K562 (cell line): ENCODE results near the gene NAE1. TPM values are rescaled to one million over a fixed set of nuclear protein-coding genes. Genes with fewer than 3 reads are reported as not detected.
A peak's percentile ranks its signal among the peaks of the same experiment; 100 is the strongest.

ENCODE experiments used
- ATAC-seq: fragments of 200-7000 bp; cut with Tn5 transposase; 3 replicates; pipeline ENCODE4 v1.9.1; 2020; ENCODE audit warnings: moderate library complexity
- BruUV-seq: library from RNA; stranded (reverse); fragments of 400-500 nt; replicated peaks from 2 replicates; lab custom pipeline; 2021; lab: Mats Ljungman, UMichigan
- CTCF ChIA-PET: fragments of 300-600 bp; formaldehyde crosslinking; extraction: SDS; loops from one replicate; lab custom pipeline; 2021; ENCODE audit warnings: low intra/inter-chr PET ratio; lab: Yijun Ruan, JAX
- POLR2A ChIA-PET: fragments of 300-600, 350-650 bp; sonication (Branson Sonifier 250); formaldehyde crosslinking; extraction: SDS; loops from one replicate; lab custom pipeline; 2021; ENCODE audit warnings: antibody characterized with exemption, inconsistent platforms; lab: Yijun Ruan, JAX
- DNase-seq, 4 experiments: peaks; one replicate each; pipeline versions ENCODE4 v3.0.0 to v3.0.0-alpha.2; 2011 to 2018; ENCODE audit warnings: low spot score in 3 of 4, mixed read lengths in 3 of 4; ENCODE audit errors: extremely low read depth in 1 of 4
- FAIRE-seq: peaks from 2 replicates; lab custom pipeline; 2011; peaks lifted over from hg19 to GRCh38; lab: Jason Lieb, UNC
- H2AFZ ChIP-seq: 2 replicates; pipeline ENCODE4 v1.6.0; 2011; ENCODE audit warnings: low read depth, low read length, control low read depth, inconsistent platforms
- H3K27ac ChIP-seq: fragments of 200-600 bp; 3 replicates; pipeline ENCODE4 v1.8.0; 2011; ENCODE audit warnings: low read depth, mild to moderate bottlenecking, control low read depth, inconsistent platforms, low read length, moderate library complexity, mixed read lengths; ENCODE audit errors: extremely low read depth
- H3K27me3 ChIP-seq, 2 experiments: fragments of 300-600 bp in 1 of 2; 2 replicates in 1 of 2; 3 replicates in 1 of 2; pipeline versions ENCODE4 v1.6.0 to v1.8.0; 2011; ENCODE audit warnings: inconsistent platforms in 2 of 2, low read length in 2 of 2, mild to moderate bottlenecking in 1 of 2, mixed read lengths in 1 of 2, moderate library complexity in 1 of 2; ENCODE audit not compliant: control insufficient read depth in 2 of 2, insufficient read depth in 2 of 2
- H3K36me3 ChIP-seq: fragments of 300-600 bp; 3 replicates; pipeline ENCODE4 v1.8.0; 2011; ENCODE audit warnings: mild to moderate bottlenecking, low read length, inconsistent platforms; ENCODE audit not compliant: control insufficient read depth, insufficient read depth
- H3K4me1 ChIP-seq, 2 experiments: fragments of 200-600 bp in 1 of 2; replicated peaks in 1 of 2; 2 replicates in 1 of 2; 3 replicates in 1 of 2; pipeline versions ENCODE4 v1.5.1 to v1.8.0; 2011; ENCODE audit warnings: inconsistent platforms in 2 of 2, low read length in 2 of 2, mild to moderate bottlenecking in 1 of 2, mixed read lengths in 1 of 2, moderate library complexity in 1 of 2; ENCODE audit not compliant: control insufficient read depth in 2 of 2, insufficient read depth in 2 of 2
- H3K4me2 ChIP-seq: 2 replicates; pipeline ENCODE4 v1.6.1; 2011; ENCODE audit warnings: low read length, control low read depth, inconsistent platforms, mixed read lengths; ENCODE audit not compliant: insufficient read depth
- H3K4me3 ChIP-seq: fragments of 200-600 bp; sonication (generic), shearing (Covaris generic); 2 replicates; pipeline ENCODE4 v1.5.1; 2016; ENCODE audit warnings: control low read depth, inconsistent platforms
- H3K79me2 ChIP-seq: fragments of 200-600 bp; 3 replicates; pipeline ENCODE4 v1.8.0; 2011; ENCODE audit warnings: low read length, inconsistent platforms; ENCODE audit not compliant: control insufficient read depth, insufficient read depth
- H3K9ac ChIP-seq, 2 experiments: 2 replicates each; pipeline versions ENCODE4 v1.6.0 to v1.6.1; 2011; ENCODE audit warnings: low read depth in 2 of 2, low read length in 2 of 2, control low read depth in 1 of 2, inconsistent platforms in 1 of 2, mild to moderate bottlenecking in 1 of 2, mixed read lengths in 1 of 2; ENCODE audit not compliant: insufficient read depth in 1 of 2
- H3K9me1 ChIP-seq: one replicate; pipeline ENCODE4 v1.6.0; 2011; ENCODE audit warnings: inconsistent platforms, mild to moderate bottlenecking, low read length, moderate library complexity; ENCODE audit not compliant: control insufficient read depth, insufficient read depth
- H3K9me3 ChIP-seq: replicated peaks from 2 replicates; pipeline ENCODE4 v1.5.1; 2011; ENCODE audit warnings: low read depth, low read length, inconsistent platforms; ENCODE audit not compliant: control insufficient read depth, insufficient read depth
- H4K20me1 ChIP-seq: replicated peaks from 2 replicates; pipeline ENCODE4 v1.6.1; 2011; ENCODE audit warnings: low read length, inconsistent platforms, mixed read lengths; ENCODE audit not compliant: control insufficient read depth, insufficient read depth
- CBFB ChIP-seq: sonication (generic); formaldehyde crosslinking; IDR thresholded peaks from 2 replicates; pipeline ENCODE4 v1.4.0; 2020; ENCODE audit warnings: mild to moderate bottlenecking, missing genetic modification reagents
- CREB3L1 ChIP-seq: fragments of 450-650 bp; IDR thresholded peaks from 2 replicates; pipeline ENCODE4 v1.6.1; 2014; ENCODE audit warnings: low read depth, mild to moderate bottlenecking, moderate library complexity, borderline replicate concordance
- GTF2E2 ChIP-seq: fragments of 200-800 bp; sonication (Bioruptor generic); IDR thresholded peaks from 2 replicates; pipeline ENCODE4 v1.6.1; 2016; ENCODE audit warnings: missing genetic modification characterization, missing compliant biosample characterization
- KAT7 ChIP-seq: sonication (generic); formaldehyde crosslinking; IDR thresholded peaks from 2 replicates; pipeline ENCODE4 v1.8.0; 2022; ENCODE audit warnings: missing genetic modification reagents, mild to moderate bottlenecking, borderline replicate concordance
- MAFK ChIP-seq: IDR thresholded peaks from 2 replicates; pipeline ENCODE4 v1.6.1; 2011; ENCODE audit warnings: low read length, improper control_type of control experiment
- MCM5 ChIP-seq: fragments of 450-650 bp; IDR thresholded peaks from 2 replicates; pipeline ENCODE4 v1.6.1; 2016; ENCODE audit warnings: low read depth
- SMARCA5 ChIP-seq: fragments of 450-650 bp; IDR thresholded peaks from 2 replicates; pipeline ENCODE4 v1.6.1; 2016
- TRIM25 ChIP-seq: fragments of 450-650 bp; IDR thresholded peaks from 2 replicates; pipeline ENCODE4 v1.7.0; 2016; ENCODE audit warnings: borderline replicate concordance
- ZNF184 ChIP-seq: sonication (generic); formaldehyde crosslinking; IDR thresholded peaks from 2 replicates; pipeline ENCODE4 v1.5.0; 2020; ENCODE audit warnings: missing genetic modification reagents
- ZNF23 ChIP-seq: fragments of 250-450 bp; sonication (Bioruptor Pico); IDR thresholded peaks from 2 replicates; pipeline ENCODE4 v1.4.0; 2020; ENCODE audit warnings: mild to moderate bottlenecking
- ZNF24 ChIP-seq: fragments of 450-650 bp; IDR thresholded peaks from 2 replicates; pipeline ENCODE4 v1.6.1; 2016
- ZNF311 ChIP-seq: fragments of 250-450 bp; sonication (Bioruptor Pico); IDR thresholded peaks from 2 replicates; pipeline ENCODE4 v1.4.0; 2020; ENCODE audit warnings: mild to moderate bottlenecking, moderate library complexity
- WGBS: fragments of 100-300 bp; shearing (Covaris generic); methylation state at CpG from one replicate; pipeline ENCODE4 v1.1.6; 2016; ENCODE audit warnings: low coverage, mixed read lengths; ENCODE audit not compliant: insufficient coverage; ENCODE audit errors: missing lambda C conversion rate; 5-methylcytosine and 5-hydroxymethylcytosine counted together
- in situ Hi-C: fragments of 300-500 bp; cut with MboI; formaldehyde crosslinking; loops from 4 replicates; pipeline ENCODE4 v1.15.0; 2018; ENCODE audit warnings: inconsistent platforms, mixed read lengths
- intact Hi-C: fragments of 100-400 bp; cut with micrococcal nuclease; formaldehyde crosslinking; loops from 2 replicates; pipeline ENCODE4 v1.14.2; 2022
- polyA plus RNA-seq, 8 experiments: library from polyadenylated mRNA; depleted of rRNA in 4 of 8; stranded (reverse) in 5 of 8; unstranded in 3 of 8; fragments of >200 nt; fragmentation: Nextera tagmentation in 2 of 8; fragmentation: Illumina TruSeq in 1 of 8; extraction: Ambion mirVana in 2 of 8; extraction: Trizol in 1 of 8; gene quantifications; 2 replicates each; pipeline versions ENCODE4 v1.2.1 to v1.2.3, GENCODE V29; 2011 to 2014; ENCODE audit warnings: inconsistent platforms in 1 of 8, missing spikeins in 1 of 8
- total RNA-seq, 7 experiments: library from RNA; depleted of rRNA in 6 of 7; stranded (reverse); fragments of >200 nt in 6 of 7; fragmentation: Illumina TruSeq in 2 of 7; extraction: Trizol in 2 of 7; gene quantifications; 2 replicates each; pipeline versions ENCODE4 v1.2.1 to v1.2.3, GENCODE V29; 2011 to 2021; ENCODE audit warnings: low replicate concordance in 1 of 7
- TF ChIP-seq, protein P1 (sequence below), 2 experiments: fragments of 450-650 bp; IDR thresholded peaks; 2 replicates each; pipeline ENCODE4 v1.6.1; 2018; ENCODE audit warnings: mild to moderate bottlenecking in 2 of 2, low read depth in 1 of 2; ENCODE audit not compliant: partially characterized antibody in 2 of 2

The NAE1 gene
- total and polyA plus RNA-seq, 9 of the 15 experiments (the other 6 are each of a cell fraction or from before 2014, with no cell fraction given): 165 to 294 (median 230) TPM

- TF ChIP-seq ZNF24: peak; percentile 51; the same call in 1 of the 2 replicates
- TF ChIP-seq, protein P1, sequence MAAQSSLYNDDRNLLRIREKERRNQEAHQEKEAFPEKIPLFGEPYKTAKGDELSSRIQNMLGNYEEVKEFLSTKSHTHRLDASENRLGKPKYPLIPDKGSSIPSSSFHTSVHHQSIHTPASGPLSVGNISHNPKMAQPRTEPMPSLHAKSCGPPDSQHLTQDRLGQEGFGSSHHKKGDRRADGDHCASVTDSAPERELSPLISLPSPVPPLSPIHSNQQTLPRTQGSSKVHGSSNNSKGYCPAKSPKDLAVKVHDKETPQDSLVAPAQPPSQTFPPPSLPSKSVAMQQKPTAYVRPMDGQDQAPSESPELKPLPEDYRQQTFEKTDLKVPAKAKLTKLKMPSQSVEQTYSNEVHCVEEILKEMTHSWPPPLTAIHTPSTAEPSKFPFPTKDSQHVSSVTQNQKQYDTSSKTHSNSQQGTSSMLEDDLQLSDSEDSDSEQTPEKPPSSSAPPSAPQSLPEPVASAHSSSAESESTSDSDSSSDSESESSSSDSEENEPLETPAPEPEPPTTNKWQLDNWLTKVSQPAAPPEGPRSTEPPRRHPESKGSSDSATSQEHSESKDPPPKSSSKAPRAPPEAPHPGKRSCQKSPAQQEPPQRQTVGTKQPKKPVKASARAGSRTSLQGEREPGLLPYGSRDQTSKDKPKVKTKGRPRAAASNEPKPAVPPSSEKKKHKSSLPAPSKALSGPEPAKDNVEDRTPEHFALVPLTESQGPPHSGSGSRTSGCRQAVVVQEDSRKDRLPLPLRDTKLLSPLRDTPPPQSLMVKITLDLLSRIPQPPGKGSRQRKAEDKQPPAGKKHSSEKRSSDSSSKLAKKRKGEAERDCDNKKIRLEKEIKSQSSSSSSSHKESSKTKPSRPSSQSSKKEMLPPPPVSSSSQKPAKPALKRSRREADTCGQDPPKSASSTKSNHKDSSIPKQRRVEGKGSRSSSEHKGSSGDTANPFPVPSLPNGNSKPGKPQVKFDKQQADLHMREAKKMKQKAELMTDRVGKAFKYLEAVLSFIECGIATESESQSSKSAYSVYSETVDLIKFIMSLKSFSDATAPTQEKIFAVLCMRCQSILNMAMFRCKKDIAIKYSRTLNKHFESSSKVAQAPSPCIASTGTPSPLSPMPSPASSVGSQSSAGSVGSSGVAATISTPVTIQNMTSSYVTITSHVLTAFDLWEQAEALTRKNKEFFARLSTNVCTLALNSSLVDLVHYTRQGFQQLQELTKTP (IDR thresholded peaks at IDR 0.05; ENCODE audit: low read depth in 1 of 2, partially characterized antibody in 2 of 2): peak; percentile 11 to 38
- TF ChIP-seq MAFK: 0 out of 2 replicates have a peak, but pooled peaks have one; percentile 42
- peak; percentile 91 for TF ChIP-seq CBFB (CRISPR knock-in tag)
These were observed 42.3 kb upstream of the NAE1 start (continued) for GRCh38 chr16:66872943-66873684.

- POLR2A ChIA-PET: interaction anchor here (0.6 to 1.2 kb wide), 7 partner anchors 9 to 466 kb away, joined by 3 to 4 read pairs (median 3); no protein-coding TSS in a partner anchor
- BruUV-seq: no TSS peak
- ATAC-seq (no peak), DNase-seq (no peak), FAIRE-seq (no peak)
- H3K9ac ChIP-seq: peak overlapping the region; percentile 66 to 88; a peak in 3 of 4 replicates
- peak overlapping the region; percentile 92 for H2AFZ ChIP-seq
- H3K27me3 ChIP-seq: no peaks in the 10 kb centered on the region
- H3K9me1 ChIP-seq: peaks cover 2% of the 10 kb centered on the region
- in situ Hi-C loops (no loop called here), intact Hi-C loops (loop anchor here (2.0 kb wide), 1 partner anchor 212 kb away; no protein-coding TSS in a partner anchor)
- WGBS: 39% methylated on average over 4 of the region's 4 CpGs
- peak overlapping the region; percentile 68; the same call in 1 of the 3 replicates for H3K27ac ChIP-seq
- H4K20me1 ChIP-seq: no peaks in the 10 kb centered on the region
- H3K4me3 ChIP-seq: peak overlapping the region; percentile 20
- peak overlapping the region; percentile 84 for H3K4me2 ChIP-seq
- H3K79me2 ChIP-seq: no peaks in the 10 kb centered on the region
- CTCF ChIA-PET: no interaction called here
- H3K4me1 ChIP-seq: peaks cover 5 to 16% of the 10 kb centered on the region in 2 experiments; a peak in 3 of 5 replicates
- no peaks in the 10 kb centered on the region for H3K9me3 ChIP-seq
- no peaks in the 10 kb centered on the region for H3K36me3 ChIP-seq
- no peak for TF ChIP-seq ZNF23
- TF ChIP-seq SMARCA5: no peak
- TF ChIP-seq ZNF311: no peak
- 0 out of 2 replicates have a peak, but pooled peaks have one; percentile 41 for TF ChIP-seq GTF2E2
- no peak for TF ChIP-seq MCM5
- 0 out of 2 replicates have a peak, but pooled peaks have one; percentile 29 for TF ChIP-seq TRIM25
- no peak for TF ChIP-seq ZNF184
- no peak for TF ChIP-seq KAT7
- no peak for TF ChIP-seq CREB3L1
These were observed 41.8 kb upstream of the NAE1 start for GRCh38 chr16:66872559-66872942.
